Esophagus squamous epithelium (tissue), 4 donors: ENCODE results near the gene PHGDH.

Experiments
- POLR2A ChIP-seq, 4 donors: fragments of 450-650 bp; IDR thresholded peaks; one replicate each; pipeline ENCODE4 v1.6.1; 2017; ENCODE audit warnings: antibody characterized with exemption in 4 of 4, mild to moderate bottlenecking in 4 of 4, moderate library complexity in 3 of 4
- TF ChIP-seq, protein P1 (sequence below), 6 experiments: fragments of 450-650 bp in 4 of 6; fragments of 200-600 bp in 2 of 6; sonication (generic) in 2 of 6; IDR thresholded peaks; one replicate each; pipeline ENCODE4 v1.5.1; 2016 to 2019; ENCODE audit warnings: antibody characterized with exemption in 6 of 6, mild to moderate bottlenecking in 4 of 6, moderate library complexity in 4 of 6

DNA sequence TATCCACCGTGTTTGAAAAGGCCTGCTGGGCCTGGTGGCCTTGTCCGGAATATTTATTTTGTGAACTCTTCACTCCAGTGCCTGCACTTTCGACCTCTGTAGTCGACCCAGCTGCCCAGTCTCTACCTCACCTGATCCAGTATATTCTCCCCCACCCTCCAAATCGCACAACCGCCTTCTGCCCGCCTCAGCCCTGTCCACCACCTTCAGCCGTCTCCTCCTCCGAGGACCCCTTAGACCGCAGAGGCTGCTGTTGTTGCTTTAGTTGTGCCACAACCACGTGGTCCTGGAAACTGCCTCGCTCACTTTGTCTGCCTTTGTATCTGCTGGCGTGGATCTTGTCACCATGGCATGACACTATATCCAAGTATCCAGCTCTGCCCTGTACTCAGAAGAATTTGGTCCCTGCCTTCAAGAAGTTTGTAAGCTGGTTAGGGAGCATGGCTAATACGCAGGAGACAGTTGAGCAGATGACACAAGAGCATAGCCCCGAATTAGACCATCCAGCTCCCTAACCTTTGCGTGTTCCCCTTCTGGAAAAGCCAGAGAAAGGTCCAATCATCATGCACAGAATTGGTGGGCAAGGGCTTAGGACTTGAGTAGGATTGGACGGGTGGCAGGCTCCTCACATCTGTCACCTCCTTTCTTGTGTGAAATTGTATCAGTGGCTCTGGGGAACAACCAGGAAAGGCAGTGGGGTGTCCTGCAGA lies 1.5 kb downstream of the PHGDH start:
- TF ChIP-seq, protein P1, sequence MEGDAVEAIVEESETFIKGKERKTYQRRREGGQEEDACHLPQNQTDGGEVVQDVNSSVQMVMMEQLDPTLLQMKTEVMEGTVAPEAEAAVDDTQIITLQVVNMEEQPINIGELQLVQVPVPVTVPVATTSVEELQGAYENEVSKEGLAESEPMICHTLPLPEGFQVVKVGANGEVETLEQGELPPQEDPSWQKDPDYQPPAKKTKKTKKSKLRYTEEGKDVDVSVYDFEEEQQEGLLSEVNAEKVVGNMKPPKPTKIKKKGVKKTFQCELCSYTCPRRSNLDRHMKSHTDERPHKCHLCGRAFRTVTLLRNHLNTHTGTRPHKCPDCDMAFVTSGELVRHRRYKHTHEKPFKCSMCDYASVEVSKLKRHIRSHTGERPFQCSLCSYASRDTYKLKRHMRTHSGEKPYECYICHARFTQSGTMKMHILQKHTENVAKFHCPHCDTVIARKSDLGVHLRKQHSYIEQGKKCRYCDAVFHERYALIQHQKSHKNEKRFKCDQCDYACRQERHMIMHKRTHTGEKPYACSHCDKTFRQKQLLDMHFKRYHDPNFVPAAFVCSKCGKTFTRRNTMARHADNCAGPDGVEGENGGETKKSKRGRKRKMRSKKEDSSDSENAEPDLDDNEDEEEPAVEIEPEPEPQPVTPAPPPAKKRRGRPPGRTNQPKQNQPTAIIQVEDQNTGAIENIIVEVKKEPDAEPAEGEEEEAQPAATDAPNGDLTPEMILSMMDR (IDR thresholded peaks at IDR 0.05): no peak
- no peak for TF ChIP-seq POLR2A (IDR thresholded peaks at IDR 0.05)
